Activated T-helper 9 cell treated with anti-CD3 and anti-CD28 coated beads, Interleukin-2, amount 50 U/mL, for 16 hours (primary cell): ENCODE results near the gene OST4.
A peak's percentile ranks its signal among the peaks of the same experiment; 100 is the strongest.

Experiments used
- DNase-seq: peaks from one replicate; pipeline ENCODE4 v3.0.0-alpha.2; 2020; ENCODE audit warnings: low read depth

The OST4 gene

DNA sequence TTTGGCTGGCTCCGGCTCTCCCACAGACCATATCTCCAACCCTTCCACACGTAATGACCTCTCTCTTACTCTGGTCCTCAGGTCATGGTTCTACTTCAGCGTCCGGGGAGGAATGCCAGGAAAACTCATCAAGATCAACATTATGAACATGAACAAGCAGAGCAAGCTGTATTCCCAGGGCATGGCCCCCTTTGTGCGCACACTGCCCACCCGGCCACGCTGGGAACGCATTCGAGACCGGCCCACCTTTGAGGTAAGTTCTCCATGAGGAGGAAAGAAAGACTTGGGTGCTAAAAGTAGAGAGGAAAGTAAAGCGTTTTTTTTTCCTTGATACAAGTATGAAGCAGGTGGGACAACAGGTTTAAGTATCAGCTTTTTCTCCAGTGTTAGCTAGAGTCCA lies 18.1 kb downstream of the OST4 start:
- DNase-seq, result no peak

- no peak for DNase-seq
Observed at GRCh38 chr2:27051902-27052645, 19.4 kb downstream of the OST4 start.

GRCh38 chr2:27050996-27051901 lies 20.2 kb downstream of the OST4 start, which contains the start of gene AGBL5:
Gene AGBL5 (plus strand): TSS chr2:27051668. CDS start chr2:27052959, 1,291 bp downstream.
- DNase-seq, result peak; percentile 93

- DNase-seq, result peak; percentile 86
Observed at GRCh38 chr2:27050281-27050995, 21.0 kb downstream of the OST4 start.

DNA sequence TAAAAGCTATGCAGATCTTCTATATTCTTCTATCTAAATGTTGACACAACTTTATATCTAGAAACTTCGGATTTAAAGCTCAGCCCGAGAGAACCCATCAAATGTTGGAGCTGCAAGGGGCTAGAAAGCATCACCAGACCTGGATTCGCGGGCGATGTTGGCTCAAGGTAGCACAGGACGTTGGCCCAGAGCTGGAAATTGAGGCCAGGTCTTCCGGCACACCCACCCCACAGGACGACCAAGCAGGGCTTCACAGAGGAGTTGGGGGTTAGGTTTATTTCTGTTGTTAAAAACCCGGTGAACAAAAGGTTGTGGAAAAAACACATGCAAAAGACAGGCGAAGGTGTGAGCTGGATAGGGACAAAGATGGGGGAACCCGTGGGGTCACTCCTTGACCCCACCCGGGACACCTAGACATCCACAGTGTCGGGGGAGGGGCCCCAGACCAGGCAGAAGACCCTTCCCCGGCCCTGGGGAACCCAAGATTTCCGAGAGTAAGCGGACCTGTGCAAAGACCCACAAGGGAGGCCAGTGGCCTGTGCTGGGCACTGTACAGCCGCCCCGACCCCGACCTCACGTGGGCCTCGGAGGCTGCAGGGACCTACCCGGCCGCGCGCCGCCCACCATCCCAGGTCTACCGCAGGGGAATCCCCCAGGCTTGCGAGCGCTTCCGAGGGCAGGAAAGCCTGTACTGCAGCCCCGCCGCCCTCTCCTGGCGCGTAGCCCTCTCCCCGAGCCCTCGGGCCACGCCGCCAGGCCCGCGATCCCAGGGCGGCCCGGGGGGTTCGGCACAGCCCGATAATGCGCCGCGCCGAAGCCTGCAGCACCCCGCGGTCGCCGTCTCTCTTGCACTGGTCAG lies 21.8 kb downstream of the OST4 start:
- DNase-seq, result peak; percentile 66

- DNase-seq, result no peak
Observed at GRCh38 chr2:27042985-27043634, 28.3 kb downstream of the OST4 start.

DNA sequence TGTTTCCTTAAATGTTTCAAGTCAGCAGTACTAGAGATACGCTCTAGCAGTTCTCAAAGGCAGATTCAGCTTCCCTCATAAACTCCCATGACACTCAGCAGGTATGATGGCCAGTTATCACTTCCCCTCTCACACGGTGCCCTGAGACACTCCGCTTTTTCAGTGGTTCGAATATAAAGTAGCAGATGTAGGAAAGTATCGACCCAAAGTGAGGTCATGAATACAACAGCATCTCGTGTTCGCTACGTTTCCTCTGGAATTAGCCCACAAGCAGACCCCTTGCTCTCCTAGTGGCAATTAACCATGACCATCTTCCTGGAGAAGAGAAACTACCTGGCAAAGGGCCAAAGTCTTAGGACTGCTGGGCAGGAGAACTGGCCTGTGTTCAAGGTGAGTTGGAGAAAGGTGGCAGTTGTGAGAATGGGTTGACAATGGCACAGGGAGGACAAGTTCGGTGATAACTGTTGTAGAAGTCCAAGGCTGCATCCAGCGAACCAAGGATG lies 29.2 kb downstream of the OST4 start:
- no peak for DNase-seq

- DNase-seq, result no peak
Observed at GRCh38 chr2:27041752-27042151, 29.7 kb downstream of the OST4 start.

DNA sequence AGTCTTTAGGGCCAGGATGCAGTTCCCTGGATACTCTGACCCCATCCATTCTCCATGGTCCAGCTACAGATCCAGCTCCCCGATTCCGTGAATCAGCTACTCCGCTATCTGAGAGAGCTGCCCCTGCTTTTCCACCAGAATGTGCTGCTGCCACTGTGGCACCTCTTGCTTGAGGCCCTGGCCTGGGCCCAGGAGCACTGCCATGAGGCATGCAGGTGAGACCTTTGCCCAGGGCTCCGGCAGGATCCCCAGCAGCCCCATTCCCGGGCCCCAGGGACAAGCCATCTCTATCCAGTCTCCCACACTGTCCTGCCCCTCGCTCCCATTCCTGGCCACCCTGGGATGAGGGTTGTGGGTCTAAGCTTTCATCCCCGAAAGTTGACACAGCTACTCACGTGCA lies 31.2 kb downstream of the OST4 start:
- no peak for DNase-seq

GRCh38 chr2:27039871-27040270 lies 31.6 kb downstream of the OST4 start:
- DNase-seq, result no peak

- DNase-seq, result no peak
Observed at GRCh38 chr2:27039426-27039825, 32.0 kb downstream of the OST4 start.

- no peak for DNase-seq
Observed at GRCh38 chr2:27038631-27039339, 32.7 kb downstream of the OST4 start.

DNA sequence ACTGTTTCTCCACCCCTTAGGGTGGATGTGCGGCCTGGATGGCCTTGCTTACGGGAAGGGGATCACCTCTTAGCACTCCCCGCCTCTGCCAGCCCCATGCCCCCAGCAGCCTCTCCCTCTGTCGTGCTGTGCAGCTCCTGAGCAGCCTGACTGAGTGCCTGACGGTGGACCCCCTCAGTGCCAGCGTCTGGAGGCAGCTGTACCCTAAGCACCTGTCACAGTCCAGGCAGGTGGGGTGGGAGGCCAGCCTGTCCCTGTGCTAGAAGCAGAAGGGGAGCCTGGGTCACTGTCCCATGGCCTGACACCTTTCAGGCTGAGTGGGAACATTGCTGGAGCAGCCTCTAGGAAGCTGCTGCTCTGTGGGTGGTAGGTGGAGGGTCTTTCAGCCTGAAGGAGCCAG lies 33.4 kb downstream of the OST4 start:
- DNase-seq, result no peak

DNA sequence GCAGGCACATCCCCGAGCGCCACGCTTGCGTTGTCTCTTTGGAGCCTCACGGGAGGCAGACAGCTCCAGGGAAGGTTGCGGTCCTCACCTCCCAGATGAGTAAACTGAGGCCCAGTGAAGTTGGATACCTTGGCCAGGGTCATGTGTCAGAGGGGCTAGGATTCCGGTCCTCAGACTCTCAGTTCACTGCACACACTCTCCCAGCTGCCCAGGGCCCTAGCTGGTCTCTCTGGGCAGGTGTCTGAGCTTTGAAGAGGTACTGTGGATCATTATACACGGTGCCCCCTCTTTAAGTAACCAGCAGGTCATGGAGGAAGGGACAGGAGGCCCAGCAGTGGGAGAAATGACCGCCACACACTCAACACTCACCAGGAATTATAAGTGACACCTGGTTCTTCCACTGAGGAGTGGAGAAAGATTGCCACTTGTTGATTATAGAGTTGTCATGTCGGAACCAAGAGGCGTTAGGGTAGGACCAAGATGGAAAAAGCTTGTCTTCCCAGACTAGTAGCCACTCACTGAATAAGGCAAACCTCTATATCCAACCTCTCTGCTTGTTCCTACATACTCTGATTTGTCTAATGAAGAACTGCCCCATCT lies 38.1 kb downstream of the OST4 start:
- DNase-seq, result no peak

GRCh38 chr2:27032495-27033252 lies 38.8 kb downstream of the OST4 start, which contains the start of gene TMEM214:
Gene TMEM214 (plus strand): TSS chr2:27032965. CDS start chr2:27033016, 51 bp downstream.
- peak; percentile 69 for DNase-seq

DNA sequence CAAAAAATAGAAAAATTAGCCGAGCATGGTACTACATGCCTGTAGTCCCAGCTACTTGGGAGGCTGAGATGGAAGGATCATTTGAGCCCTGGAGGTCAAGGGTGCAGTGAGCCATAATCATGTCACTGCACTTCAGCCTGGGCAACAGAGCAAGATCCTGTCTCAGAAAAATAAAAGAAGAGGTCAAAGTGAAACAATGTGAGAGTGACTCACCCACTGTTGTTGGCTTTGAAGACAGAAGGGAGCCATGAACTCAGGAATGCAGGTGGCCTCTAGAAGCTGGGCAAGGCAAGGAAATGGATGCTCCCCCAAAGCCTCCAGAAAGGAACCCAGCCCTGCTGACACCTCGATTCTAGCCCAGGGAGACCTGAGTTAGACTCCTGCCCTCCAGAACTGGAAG lies 42.4 kb downstream of the OST4 start:
- DNase-seq, result no peak

GRCh38 chr2:27027211-27027651 lies 44.2 kb downstream of the OST4 start:
- DNase-seq, result no peak
